Keratinocyte (primary cell): ENCODE data around the gene MYOD1.

Source experiments
- EZH2 ChIP-seq: IDR thresholded peaks from one replicate; pipeline ENCODE4 v1.6.1; 2012; ENCODE audit warnings: inconsistent platforms, mild to moderate bottlenecking, low read length, moderate library complexity
- TF ChIP-seq, protein P1 (sequence below), 3 experiments: IDR thresholded peaks in 1 of 3; conservative IDR thresholded peaks in 1 of 3; optimal IDR thresholded peaks in 1 of 3; 2 replicates in 2 of 3; 3 replicates in 1 of 3; pipeline versions ENCODE3 to v1.5.1; 2011; ENCODE audit warnings: low read length in 3 of 3, mild to moderate bottlenecking in 3 of 3, moderate library complexity in 2 of 3, control low read depth in 1 of 3, inconsistent platforms in 1 of 3; ENCODE audit not compliant: insufficient read depth in 2 of 3; ENCODE audit errors: extremely low read depth in 1 of 3

DNA sequence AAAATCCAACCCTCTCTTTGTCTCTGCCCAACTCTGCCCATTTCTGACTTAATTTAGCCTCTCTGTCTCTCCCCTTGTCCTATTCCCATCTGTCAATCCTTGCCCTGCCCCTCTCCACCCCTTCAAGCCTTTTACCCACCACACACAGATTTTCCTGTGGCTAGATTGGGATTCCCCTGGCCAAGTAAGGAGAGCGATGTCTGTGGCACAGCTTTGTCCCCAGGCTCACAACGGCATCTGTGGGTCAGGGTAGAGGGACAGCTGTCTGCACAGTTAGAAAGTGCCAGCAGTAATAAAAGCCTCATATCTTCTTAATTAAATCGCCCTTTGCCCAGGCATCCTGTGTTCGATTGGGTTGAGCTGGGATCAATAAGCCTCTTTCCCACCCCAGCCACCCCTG, 13.9 kb downstream of the MYOD1 start:
- TF ChIP-seq, protein P1, sequence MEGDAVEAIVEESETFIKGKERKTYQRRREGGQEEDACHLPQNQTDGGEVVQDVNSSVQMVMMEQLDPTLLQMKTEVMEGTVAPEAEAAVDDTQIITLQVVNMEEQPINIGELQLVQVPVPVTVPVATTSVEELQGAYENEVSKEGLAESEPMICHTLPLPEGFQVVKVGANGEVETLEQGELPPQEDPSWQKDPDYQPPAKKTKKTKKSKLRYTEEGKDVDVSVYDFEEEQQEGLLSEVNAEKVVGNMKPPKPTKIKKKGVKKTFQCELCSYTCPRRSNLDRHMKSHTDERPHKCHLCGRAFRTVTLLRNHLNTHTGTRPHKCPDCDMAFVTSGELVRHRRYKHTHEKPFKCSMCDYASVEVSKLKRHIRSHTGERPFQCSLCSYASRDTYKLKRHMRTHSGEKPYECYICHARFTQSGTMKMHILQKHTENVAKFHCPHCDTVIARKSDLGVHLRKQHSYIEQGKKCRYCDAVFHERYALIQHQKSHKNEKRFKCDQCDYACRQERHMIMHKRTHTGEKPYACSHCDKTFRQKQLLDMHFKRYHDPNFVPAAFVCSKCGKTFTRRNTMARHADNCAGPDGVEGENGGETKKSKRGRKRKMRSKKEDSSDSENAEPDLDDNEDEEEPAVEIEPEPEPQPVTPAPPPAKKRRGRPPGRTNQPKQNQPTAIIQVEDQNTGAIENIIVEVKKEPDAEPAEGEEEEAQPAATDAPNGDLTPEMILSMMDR (optimal IDR thresholded peaks at IDR 0.05 in 1 of 3, IDR thresholded peaks at IDR 0.05 in 1 of 3, conservative IDR thresholded peaks at IDR 0.05 in 1 of 3; ENCODE audit: extremely low read depth in 1 of 3, insufficient read depth in 2 of 3, low read length in 3 of 3) = no peak
- TF ChIP-seq EZH2 = no peak
